GM23338 (cell line): ENCODE measurements around the gene BIN1.

Experiments
- CTCF ChIP-seq, 2 experiments: fragments of 200-600 bp in 1 of 2; sonication (generic) in 1 of 2; conservative IDR thresholded peaks; 2 replicates each; pipeline versions ENCODE4 v1.5.1 to v1.6.1; 2016 to 2017; ENCODE audit warnings: antibody characterized with exemption in 2 of 2, low read depth in 2 of 2, mild to moderate bottlenecking in 2 of 2, moderate library complexity in 1 of 2
- EZH2phosphoT487 ChIP-seq: fragments of 200-600 bp; sonication (generic); IDR thresholded peaks from one replicate; pipeline ENCODE4 v1.8.1; 2018; ENCODE audit warnings: antibody characterized with exemption; ENCODE audit not compliant: unreplicated experiment
- JUNB ChIP-seq: IDR thresholded peaks from one replicate; pipeline ENCODE4 v1.6.1; 2016; ENCODE audit warnings: antibody characterized with exemption; ENCODE audit not compliant: unreplicated experiment
- REST ChIP-seq: IDR thresholded peaks from one replicate; pipeline ENCODE4 v1.6.1; 2018; ENCODE audit warnings: antibody characterized with exemption; ENCODE audit not compliant: unreplicated experiment
- STAT1 ChIP-seq: IDR thresholded peaks from one replicate; pipeline ENCODE4 v1.6.1; 2016; ENCODE audit warnings: antibody characterized with exemption; ENCODE audit not compliant: unreplicated experiment

GRCh38 chr2:127068351-127068741 is 38.6 kb downstream of the BIN1 start:
- TF ChIP-seq STAT1 (no peak), JUNB (no peak), CTCF (conservative IDR thresholded peaks at IDR 0.05; ENCODE audit: low read depth in 2 of 2) (peak in 1 of 2 experiments; percentile 19; a peak in 1 of 4 replicates), EZH2phosphoT487 (no peak), REST (no peak)
